HG02884 (cell line): Measurements from ENCODE around the gene BTN3A1.

Experiments
- ATAC-seq: cut with Tn5 transposase; IDR thresholded peaks from one replicate; pipeline ENCODE4 v1.9.1; 2021; ENCODE audit warnings: mild to moderate bottlenecking, moderate library complexity; ENCODE audit not compliant: unreplicated experiment

Gene BTN3A1

DNA sequence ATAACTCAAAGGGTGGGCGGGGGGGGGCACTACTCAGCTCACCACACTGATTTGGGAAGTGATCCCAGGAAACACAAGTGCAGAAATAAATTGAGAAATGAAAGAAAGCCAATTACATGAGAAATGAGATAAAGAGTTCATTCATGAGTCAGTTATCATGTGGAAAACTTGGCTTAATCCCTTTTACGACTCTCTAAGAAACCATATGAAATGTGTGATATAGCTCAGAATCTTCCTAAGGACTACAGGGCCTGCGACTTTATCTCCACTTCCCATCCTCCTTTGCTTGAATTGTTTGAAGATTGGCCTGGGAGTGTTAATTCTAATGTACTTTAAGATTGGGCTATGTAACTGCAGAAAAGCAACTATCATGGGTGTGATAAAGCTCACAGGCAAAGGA lies 22.8 kb upstream of the BTN3A1 start:
- no peak for ATAC-seq

DNA sequence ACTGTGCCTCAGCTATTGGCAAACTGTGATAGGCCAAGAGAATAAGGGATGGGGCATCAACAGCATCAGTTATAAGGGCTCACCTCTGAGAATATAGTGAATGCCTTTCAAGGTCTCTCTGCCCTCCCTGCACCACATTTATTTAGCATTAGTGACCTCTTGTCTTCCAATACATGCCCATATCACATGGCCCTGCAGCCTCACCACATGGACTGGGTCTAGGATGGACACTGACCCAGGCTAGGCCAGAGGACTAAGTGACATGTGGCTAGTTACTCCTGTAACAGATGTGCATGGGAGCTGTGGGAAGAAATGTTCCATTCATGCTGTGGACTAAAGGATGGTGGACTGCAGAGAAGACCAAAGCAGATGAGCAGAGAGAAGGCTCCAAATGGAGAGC lies 22.3 kb upstream of the BTN3A1 start:
- no peak for ATAC-seq

GRCh38 chr6:26380256-26380655 lies 21.8 kb upstream of the BTN3A1 start:
- ATAC-seq: no peak

GRCh38 chr6:26382121-26382520 lies 20.0 kb upstream of the BTN3A1 start:
- ATAC-seq: no peak

- ATAC-seq: no peak
Observed at GRCh38 chr6:26383624-26384417, 18.3 kb upstream of the BTN3A1 start.

DNA sequence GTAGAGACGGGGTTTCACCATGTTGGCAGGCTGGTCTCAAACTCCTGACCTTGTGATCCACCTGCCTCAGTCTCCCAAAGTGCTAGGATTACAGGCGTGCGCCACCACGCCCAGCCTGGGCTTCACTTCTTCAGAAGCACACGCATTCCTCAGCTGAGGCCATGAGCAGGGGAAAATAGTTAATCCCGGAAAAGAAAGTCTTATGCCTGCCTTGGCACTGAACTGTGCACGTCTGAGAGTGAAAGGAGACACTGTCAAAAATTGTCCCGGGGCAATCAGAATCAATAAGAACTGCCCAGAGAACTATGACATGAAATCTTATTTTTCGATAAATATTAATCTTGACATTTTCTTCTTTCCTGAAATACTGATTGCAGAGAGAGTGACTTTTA lies 16.3 kb upstream of the BTN3A1 start:
- no peak for ATAC-seq

DNA sequence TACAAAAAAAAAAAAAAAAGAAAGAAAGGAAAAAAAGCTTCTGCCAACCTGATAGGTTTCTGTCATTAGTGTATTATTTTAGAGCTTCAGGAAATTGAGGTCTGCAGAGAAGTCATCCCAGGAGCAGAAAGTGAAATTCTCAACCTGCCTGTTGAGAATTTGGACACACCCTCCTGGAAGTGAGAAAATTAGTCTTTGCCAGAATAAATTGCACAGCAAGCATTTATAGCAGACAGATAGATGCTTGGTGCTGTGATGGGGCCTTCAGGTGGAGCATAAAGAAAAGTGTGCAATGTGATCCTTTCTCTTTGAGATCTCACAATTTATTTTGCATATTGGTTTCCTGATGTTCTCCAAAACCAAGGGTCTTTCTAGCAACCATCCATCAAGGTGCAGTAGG lies 14.5 kb upstream of the BTN3A1 start:
- no peak for ATAC-seq

DNA sequence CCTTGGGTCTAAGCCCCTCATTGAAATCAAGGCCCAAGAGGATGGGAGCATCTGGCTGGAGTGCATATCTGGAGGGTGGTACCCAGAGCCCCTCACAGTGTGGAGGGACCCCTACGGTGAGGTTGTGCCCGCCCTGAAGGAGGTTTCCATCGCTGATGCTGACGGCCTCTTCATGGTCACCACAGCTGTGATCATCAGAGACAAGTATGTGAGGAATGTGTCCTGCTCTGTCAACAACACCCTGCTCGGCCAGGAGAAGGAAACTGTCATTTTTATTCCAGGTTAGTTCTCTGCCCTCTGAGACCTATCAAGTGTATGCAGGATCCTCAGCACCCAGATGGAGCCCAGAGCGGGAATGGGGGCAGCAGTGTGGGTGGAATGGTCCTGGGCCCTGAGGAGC lies 14.1 kb upstream of the BTN3A1 start:
- no peak for ATAC-seq

GRCh38 chr6:26388441-26388840 lies 13.6 kb upstream of the BTN3A1 start:
- no peak for ATAC-seq

DNA sequence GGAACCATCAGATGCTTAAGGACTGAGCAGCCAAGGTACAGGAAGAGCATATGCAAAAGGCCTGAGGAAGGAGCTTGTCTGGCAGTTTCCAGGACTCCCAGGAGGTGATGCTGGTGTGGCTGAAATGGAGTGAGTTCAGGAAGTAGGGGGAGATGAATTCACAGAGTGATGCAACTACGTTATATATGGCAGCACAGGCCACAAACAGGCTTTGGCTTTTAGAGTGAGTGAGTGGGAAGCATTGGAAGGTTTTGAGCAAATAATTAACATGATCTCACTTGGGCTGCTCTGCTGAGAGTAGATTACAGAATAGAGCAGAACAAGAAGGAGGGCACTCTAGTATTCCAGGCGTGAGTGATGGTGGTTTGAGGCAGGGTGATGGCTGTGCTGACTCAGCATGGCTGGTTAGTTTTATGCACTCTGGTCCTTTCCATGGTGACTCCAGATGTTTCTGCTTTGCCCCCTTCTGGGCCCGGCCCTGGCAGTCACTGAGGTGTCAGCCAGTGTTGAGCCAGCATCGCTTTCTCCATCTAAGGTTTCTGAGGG lies 12.7 kb upstream of the BTN3A1 start:
- no peak for ATAC-seq

DNA sequence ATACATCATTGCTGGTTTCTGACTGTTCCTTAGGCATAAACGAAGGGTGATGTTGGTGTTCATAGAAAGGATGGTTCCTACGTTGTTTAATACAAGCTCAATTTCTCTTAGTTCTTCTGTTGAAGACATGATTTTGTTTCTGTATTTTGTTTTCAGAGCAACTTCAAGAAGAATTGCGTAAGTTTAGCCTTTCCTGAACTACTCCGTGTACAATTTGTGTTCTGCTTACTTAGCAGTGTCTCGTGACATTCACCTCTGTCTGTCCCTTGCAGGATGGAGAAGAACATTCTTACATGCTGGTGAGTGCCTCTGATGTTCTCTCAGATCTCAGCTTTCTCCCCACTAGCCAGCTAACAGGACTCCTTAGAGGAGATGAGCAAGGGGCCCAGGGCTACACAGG lies 11.5 kb upstream of the BTN3A1 start:
- ATAC-seq: no peak

DNA sequence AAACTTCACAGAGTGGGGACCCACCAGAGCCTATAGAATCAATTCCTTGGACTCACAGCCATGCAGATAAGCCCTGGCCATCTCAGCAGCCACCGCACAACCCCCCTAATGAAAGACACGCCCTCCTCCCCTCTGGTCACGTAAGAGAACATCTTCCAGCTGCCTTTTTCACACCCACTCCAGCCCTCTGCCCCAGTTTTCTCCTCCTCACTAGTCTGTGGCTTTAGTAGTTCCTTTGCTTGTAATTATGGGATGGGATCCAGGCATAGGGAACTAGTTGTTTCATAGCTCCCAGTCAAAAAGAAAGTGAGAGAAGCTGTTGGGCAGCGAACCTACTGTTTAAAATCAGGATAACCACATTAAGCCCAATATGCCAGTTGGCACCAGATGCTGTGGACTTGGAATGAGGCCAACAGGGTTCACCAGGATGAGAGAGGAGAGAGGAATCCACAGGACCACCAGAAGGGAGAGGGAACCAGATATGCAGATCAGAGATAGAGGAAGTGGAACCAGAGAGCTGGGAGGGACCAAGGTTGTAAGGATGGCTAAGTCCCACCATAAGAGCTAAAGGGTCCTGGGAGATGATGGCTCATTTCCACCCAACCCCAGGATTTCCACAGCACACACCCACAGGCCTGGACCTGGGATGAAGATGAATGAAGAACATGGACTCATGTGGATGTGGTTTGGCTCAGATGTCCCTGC lies 9.0 kb upstream of the BTN3A1 start:
- no peak for ATAC-seq

- no peak for ATAC-seq
Observed at GRCh38 chr6:26394289-26394688, 7.8 kb upstream of the BTN3A1 start.

DNA sequence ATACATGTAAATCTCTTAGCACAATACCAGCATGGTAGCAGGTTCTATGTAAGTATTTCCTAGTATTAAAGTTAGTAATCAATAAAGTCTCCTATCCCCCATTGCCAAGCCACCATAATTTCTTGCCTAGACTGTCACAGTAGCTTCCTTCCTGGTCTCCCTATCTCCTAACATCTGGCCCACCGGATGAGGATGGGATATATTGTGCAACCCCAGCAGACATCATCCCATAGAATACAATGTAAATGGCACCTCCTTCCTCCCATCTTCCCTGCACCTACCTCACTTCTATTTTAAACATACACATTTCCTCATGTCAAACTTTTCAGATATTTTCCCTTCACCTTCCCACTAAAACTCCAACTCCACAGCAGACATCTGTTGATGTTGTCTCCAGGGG lies 3.5 kb upstream of the BTN3A1 start:
- ATAC-seq: no peak

DNA sequence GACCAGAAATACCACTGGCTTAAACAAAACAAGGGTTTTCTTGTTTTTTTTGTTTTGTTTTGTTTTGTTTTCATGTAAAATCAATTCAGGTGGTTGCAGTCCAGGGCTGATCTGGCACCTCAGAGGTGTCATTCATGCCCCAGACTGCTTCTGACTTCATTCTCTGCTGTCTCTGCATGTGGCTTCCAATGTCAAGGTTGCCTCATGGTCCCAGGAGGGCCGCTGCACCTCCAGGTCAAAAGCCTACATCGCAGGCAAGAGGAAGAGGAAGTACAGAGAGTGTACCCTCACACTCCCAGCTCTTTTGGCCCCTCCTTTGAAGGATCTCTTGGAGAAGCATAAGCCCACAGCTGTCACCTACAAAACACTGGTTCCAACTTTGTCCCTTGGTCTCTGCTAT lies 1.4 kb upstream of the BTN3A1 start:
- no peak for ATAC-seq

DNA sequence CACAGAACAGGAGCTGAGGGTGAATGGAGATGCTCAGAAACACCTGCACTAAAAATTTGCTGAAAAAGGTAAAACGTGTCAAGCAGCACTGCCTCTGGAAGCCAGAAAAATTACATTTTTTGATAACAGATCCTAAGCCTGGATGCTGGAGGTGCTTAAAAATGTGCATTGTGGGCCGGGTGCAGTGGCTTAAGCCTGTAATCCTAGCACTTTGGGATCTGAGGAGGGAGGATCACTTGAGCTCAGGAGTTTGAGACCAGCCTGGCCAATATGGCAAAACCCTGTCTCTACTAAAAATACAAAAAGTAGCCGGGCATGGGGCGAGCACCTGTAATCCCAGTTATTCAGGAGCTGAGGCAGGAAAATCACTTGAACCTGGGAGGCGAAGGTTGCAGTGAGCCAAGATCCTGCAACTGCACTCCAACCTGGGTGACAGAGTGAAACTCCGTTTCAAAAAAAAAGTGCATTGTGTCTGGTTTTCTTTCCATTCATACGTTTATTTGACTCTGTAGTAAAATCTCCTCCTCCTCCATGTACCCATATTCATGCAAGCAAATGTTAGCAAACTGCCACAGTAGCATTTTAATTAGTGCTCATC lies 587 bp upstream of the BTN3A1 start:
- ATAC-seq: no peak

DNA sequence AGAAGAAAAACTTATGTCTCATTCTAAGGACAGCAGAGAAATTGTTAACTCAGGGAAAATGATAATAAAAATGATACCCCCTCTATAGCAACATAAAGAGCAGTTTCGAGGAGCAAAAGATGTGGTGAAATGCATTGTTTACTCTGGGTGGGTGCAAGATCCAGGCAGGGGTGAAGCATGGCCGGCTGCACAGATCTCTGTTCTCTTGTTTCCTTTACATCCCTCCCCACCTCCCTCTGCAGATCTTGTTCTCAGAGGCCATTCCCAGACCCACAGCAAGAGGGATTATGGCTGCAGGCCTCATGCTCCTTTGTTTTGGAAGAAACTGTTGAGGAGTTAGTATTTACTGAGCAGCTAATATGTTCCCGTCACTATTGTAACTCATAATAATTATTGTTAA lies 1.8 kb downstream of the BTN3A1 start:
- ATAC-seq: no peak

- ATAC-seq: no peak
Observed at GRCh38 chr6:26404546-26404945, 2.5 kb downstream of the BTN3A1 start.

DNA sequence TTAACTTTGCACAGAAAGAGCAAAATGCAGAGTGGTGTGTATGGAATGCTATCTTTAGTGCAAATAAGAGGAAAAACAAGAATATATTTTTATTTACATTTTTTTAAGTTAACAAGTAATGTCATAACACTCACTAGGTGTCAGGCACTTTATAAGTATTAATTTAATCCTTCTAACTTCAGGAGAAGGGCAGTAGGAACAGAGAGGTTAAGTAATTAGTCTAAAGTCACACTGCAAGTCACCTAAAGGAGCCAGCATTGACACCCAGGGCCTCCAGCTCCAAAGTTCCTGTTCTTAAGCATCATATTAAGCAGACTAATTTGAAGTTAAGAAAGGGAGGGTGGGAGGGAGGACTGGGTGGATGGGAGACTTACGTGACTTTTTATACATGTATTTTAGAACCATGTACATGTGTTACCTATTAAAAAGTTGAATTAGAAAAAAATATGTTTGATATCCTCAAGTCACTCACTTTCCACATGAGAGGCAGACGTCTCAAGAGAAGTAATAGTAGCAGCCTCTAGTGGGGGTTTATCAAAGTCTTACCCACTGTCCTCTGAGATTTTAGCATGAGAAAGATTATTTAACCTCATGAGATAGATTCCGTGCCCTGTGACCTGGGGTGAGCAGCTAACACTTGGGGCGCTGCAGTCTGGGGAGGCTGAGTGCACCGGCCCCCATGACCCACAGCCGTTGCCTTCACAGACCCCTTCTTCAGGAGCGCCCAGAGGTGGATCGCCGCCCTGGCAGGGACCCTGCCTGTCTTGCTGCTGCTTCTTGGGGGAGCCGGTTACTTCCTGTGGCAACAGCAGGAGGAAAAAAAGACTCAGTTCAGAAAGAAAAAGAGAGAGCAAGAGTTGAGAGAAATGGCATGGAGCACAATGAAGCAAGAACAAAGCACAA lies 7.0 kb downstream of the BTN3A1 start:
- ATAC-seq: no peak

DNA sequence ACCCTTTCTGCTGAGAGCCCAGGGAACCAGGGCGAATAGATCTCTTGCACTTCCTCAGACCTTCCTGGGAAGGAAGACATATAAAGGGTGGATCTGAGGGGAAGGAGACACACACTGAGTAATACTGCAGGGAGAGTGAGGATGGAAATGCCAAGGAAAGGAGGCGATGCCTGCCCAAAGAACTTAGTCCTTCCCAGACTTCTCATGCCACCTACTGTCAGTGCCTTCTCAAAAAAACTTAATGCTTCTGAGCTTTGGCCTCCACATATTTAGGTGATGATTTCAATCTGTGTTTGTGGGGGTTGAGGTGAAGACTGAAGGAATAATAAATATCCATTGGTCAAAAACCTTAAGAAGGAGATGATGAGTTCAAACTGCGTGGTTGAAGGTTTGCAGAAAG lies 9.7 kb downstream of the BTN3A1 start:
- ATAC-seq: no peak

DNA sequence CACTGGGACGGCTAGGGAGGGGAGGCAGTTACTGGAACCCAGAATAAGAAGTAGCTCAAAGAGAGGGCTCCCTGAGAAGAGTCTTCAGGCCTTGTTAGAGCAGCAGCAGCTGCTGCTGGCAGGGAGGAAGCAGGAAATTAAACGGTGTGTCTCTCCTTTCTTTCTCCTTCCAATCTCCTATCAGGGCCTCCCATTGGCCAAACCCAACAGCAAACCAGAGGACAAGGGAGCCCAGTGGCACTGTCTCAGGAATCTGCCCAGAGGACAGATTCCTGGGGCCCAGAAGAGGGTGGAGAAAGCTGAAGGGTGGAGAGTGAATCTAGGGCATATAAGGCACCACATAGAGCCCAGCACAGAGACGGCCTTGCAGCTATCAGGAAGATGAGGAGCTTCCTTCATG lies 10.2 kb downstream of the BTN3A1 start:
- ATAC-seq: no peak
